H1 (cell line): ENCODE results near the gene CHI3L2. TPM values are rescaled to one million over a fixed set of nuclear protein-coding genes. Genes with fewer than 3 reads are reported as not detected.

ENCODE experiments used
- CTCF ChIA-PET: fragments of 300-600 bp; sonication (Branson Sonifier 250); formaldehyde crosslinking; loops from one replicate; lab custom pipeline; 2021; ENCODE audit not compliant: partially characterized antibody; lab: Charles Lee
- POLR2A ChIA-PET: fragments of 300-600 bp; sonication (Branson Sonifier 250); formaldehyde crosslinking; loops from one replicate; lab custom pipeline; 2021; ENCODE audit warnings: inconsistent platforms; ENCODE audit not compliant: partially characterized antibody; lab: Charles Lee
- DNase-seq, 2 experiments: peaks; one replicate each; pipeline versions ENCODE4 v3.0.0 to v3.0.0-alpha.2; 2010 to 2022; ENCODE audit warnings: low spot score in 2 of 2, low read depth in 1 of 2, mixed read lengths in 1 of 2
- FAIRE-seq: peaks from 2 replicates; lab custom pipeline; 2011; peaks lifted over from hg19 to GRCh38; lab: Jason Lieb, UNC
- H2AFZ ChIP-seq: 2 replicates; pipeline ENCODE4 v1.8.1; 2012; ENCODE audit warnings: low read length, inconsistent platforms
- H2AK5ac ChIP-seq: 2 replicates; pipeline ENCODE4 v1.6.1; 2013; ENCODE audit warnings: low read depth, low read length
- H2BK120ac ChIP-seq: replicated peaks from 2 replicates; pipeline ENCODE3; 2013; ENCODE audit warnings: low read depth, low read length, inconsistent platforms
- H2BK12ac ChIP-seq: 2 replicates; pipeline ENCODE4 v1.6.1; 2013; ENCODE audit warnings: low read depth, low read length
- H2BK15ac ChIP-seq: 2 replicates; pipeline ENCODE4 v1.6.1; 2013; ENCODE audit warnings: low read length
- H2BK20ac ChIP-seq: 2 replicates; pipeline ENCODE4 v1.6.1; 2013; ENCODE audit warnings: low read length
- H2BK5ac ChIP-seq: 2 replicates; pipeline ENCODE4 v1.6.1; 2013; ENCODE audit warnings: low read depth, low read length
- H3K14ac ChIP-seq: 2 replicates; pipeline ENCODE4 v1.6.1; 2013; ENCODE audit warnings: inconsistent platforms; ENCODE audit not compliant: insufficient read length
- H3K18ac ChIP-seq: 2 replicates; pipeline ENCODE4 v1.6.1; 2013; ENCODE audit warnings: low read length; ENCODE audit errors: extremely low read depth
- H3K23ac ChIP-seq: 2 replicates; pipeline ENCODE4 v1.6.1; 2013; ENCODE audit warnings: inconsistent platforms; ENCODE audit not compliant: insufficient read length
- H3K23me2 ChIP-seq: 2 replicates; pipeline ENCODE4 v1.6.1; 2013; ENCODE audit warnings: low read depth, low read length
- H3K27ac ChIP-seq: 2 replicates; pipeline ENCODE4 v1.6.1; 2011; ENCODE audit warnings: low read depth, low read length, inconsistent platforms
- H3K27me3 ChIP-seq, 4 experiments: replicated peaks in 1 of 4; 1 replicate in 1 of 4; 2 replicates in 3 of 4; pipeline versions ENCODE4 v1.6.1 to v1.8.1; 2011 to 2013; ENCODE audit warnings: low read length in 3 of 4, mild to moderate bottlenecking in 3 of 4, inconsistent platforms in 2 of 4, mixed read lengths in 2 of 4, moderate library complexity in 1 of 4; ENCODE audit not compliant: control insufficient read depth in 3 of 4, insufficient read depth in 3 of 4; ENCODE audit errors: extremely low read depth in 1 of 4
- H3K36me3 ChIP-seq, 4 experiments: 2 replicates each; pipeline versions ENCODE4 v1.6.1 to v1.8.1; 2011 to 2013; ENCODE audit warnings: mild to moderate bottlenecking in 4 of 4, low read length in 3 of 4, moderate library complexity in 2 of 4, control low read depth in 1 of 4, inconsistent platforms in 1 of 4; ENCODE audit not compliant: insufficient read depth in 4 of 4, control insufficient read depth in 2 of 4
- H3K4ac ChIP-seq: replicated peaks from 2 replicates; pipeline ENCODE3; 2013; ENCODE audit warnings: low read length, low read depth, mixed read lengths, inconsistent platforms; ENCODE audit not compliant: insufficient read length
- H3K4me1 ChIP-seq, 4 experiments: replicated peaks in 1 of 4; 1 replicate in 1 of 4; 2 replicates in 3 of 4; pipeline versions ENCODE4 v1.6.1 to v1.8.1; 2011 to 2013; ENCODE audit warnings: low read length in 3 of 4, inconsistent platforms in 2 of 4, mixed read lengths in 1 of 4; ENCODE audit not compliant: insufficient read depth in 4 of 4, control insufficient read depth in 3 of 4
- H3K4me2 ChIP-seq, 2 experiments: 2 replicates each; pipeline versions ENCODE4 v1.6.1 to v1.8.1; 2011 to 2013; ENCODE audit warnings: low read depth in 2 of 2, low read length in 2 of 2, control low read depth in 1 of 2, inconsistent platforms in 1 of 2, mild to moderate bottlenecking in 1 of 2; ENCODE audit not compliant: insufficient read depth in 1 of 2
- H3K4me3 ChIP-seq, 4 experiments: fragments of 200-600, 300-600 bp in 1 of 4; sonication (generic), shearing (Covaris generic), sonication (Bioruptor Twin) in 1 of 4; 2 replicates each; pipeline versions ENCODE4 v1.5.1 to v1.8.1; 2011 to 2016; ENCODE audit warnings: low read length in 4 of 4, low read depth in 3 of 4, control low read depth in 2 of 4, inconsistent platforms in 2 of 4, mild to moderate bottlenecking in 2 of 4, mixed read lengths in 1 of 4, moderate library complexity in 1 of 4; ENCODE audit not compliant: insufficient read depth in 2 of 4; ENCODE audit errors: extremely low read depth in 1 of 4
- H3K56ac ChIP-seq: replicated peaks from 2 replicates; pipeline ENCODE3; 2013; ENCODE audit warnings: low read depth, mild to moderate bottlenecking, mixed read lengths, low read length, inconsistent platforms; ENCODE audit not compliant: insufficient read length
- H3K79me1 ChIP-seq: 2 replicates; pipeline ENCODE4 v1.6.1; 2013; ENCODE audit warnings: low read depth, low read length, control low read depth
- H3K79me2 ChIP-seq, 2 experiments: 2 replicates each; pipeline versions ENCODE4 v1.6.1 to v1.8.1; 2012 to 2013; ENCODE audit warnings: low read length in 2 of 2, mild to moderate bottlenecking in 2 of 2, inconsistent platforms in 1 of 2; ENCODE audit not compliant: insufficient read depth in 2 of 2, control insufficient read depth in 1 of 2
- H3K9ac ChIP-seq, 4 experiments: replicated peaks in 1 of 4; 1 replicate in 1 of 4; 2 replicates in 3 of 4; pipeline versions ENCODE4 v1.6.1 to v1.8.1; 2011 to 2013; ENCODE audit warnings: low read depth in 3 of 4, low read length in 3 of 4, control low read depth in 2 of 4, mild to moderate bottlenecking in 2 of 4, moderate library complexity in 2 of 4, inconsistent platforms in 1 of 4; ENCODE audit errors: extremely low read depth in 1 of 4
- H3K9me3 ChIP-seq, 2 experiments: 2 replicates each; pipeline versions ENCODE4 v1.6.1 to v1.8.1; 2012 to 2013; ENCODE audit warnings: mild to moderate bottlenecking in 2 of 2, moderate library complexity in 2 of 2, control low read depth in 1 of 2, inconsistent platforms in 1 of 2, low read depth in 1 of 2, low read length in 1 of 2, mixed read lengths in 1 of 2; ENCODE audit not compliant: insufficient read depth in 2 of 2
- H4K20me1 ChIP-seq, 2 experiments: replicated peaks in 1 of 2; 2 replicates each; pipeline versions ENCODE3 to v1.8.1; 2011 to 2013; ENCODE audit warnings: inconsistent platforms in 2 of 2, low read length in 2 of 2, mild to moderate bottlenecking in 1 of 2; ENCODE audit not compliant: insufficient read depth in 2 of 2, control insufficient read depth in 1 of 2
- H4K5ac ChIP-seq: 2 replicates; pipeline ENCODE4 v1.6.1; 2013; ENCODE audit warnings: low read length, low read depth, mixed read lengths, inconsistent platforms; ENCODE audit not compliant: insufficient read length
- H4K8ac ChIP-seq: 2 replicates; pipeline ENCODE4 v1.8.0; 2013; ENCODE audit warnings: mild to moderate bottlenecking, moderate library complexity, low read length, inconsistent platforms; ENCODE audit not compliant: insufficient read depth; ENCODE audit errors: extremely low read depth
- H4K91ac ChIP-seq: replicated peaks from 2 replicates; pipeline ENCODE3; 2013; ENCODE audit warnings: low read length, mixed read lengths, inconsistent platforms; ENCODE audit not compliant: insufficient read length
- BACH1 ChIP-seq: IDR thresholded peaks from 2 replicates; pipeline ENCODE4 v1.6.1; 2012; ENCODE audit warnings: low read length, improper control_type of control experiment
- CBX5 ChIP-seq: fragments of 300-800, 300-1000 bp; sonication (generic); IDR thresholded peaks from 2 replicates; pipeline ENCODE4 v1.7.1; 2016; ENCODE audit warnings: antibody characterized with exemption, low read length, low read depth
- CHD1 ChIP-seq: IDR thresholded peaks from 2 replicates; pipeline ENCODE4 v1.6.1; 2012; ENCODE audit warnings: low read depth, low read length, improper control_type of control experiment
- FOSL1 ChIP-seq: IDR thresholded peaks from 2 replicates; pipeline ENCODE4 v1.6.1; 2011; ENCODE audit warnings: mild to moderate bottlenecking, low read depth, low read length, moderate library complexity; ENCODE audit not compliant: insufficient read depth
- JUND ChIP-seq: IDR thresholded peaks from 2 replicates; pipeline ENCODE4 v1.6.1; 2011; ENCODE audit warnings: mild to moderate bottlenecking, improper control_type of control experiment, low read length
- KDM4A ChIP-seq: IDR thresholded peaks from one replicate; pipeline ENCODE4 v1.7.1; 2012; ENCODE audit warnings: low read depth, mild to moderate bottlenecking, moderate library complexity, low read length, inconsistent platforms; ENCODE audit not compliant: severe bottlenecking
- NANOG ChIP-seq: IDR thresholded peaks from 2 replicates; pipeline ENCODE4 v1.6.1; 2011; ENCODE audit warnings: low read length, low read depth, mild to moderate bottlenecking, inconsistent platforms; ENCODE audit not compliant: insufficient read depth, poor library complexity, severe bottlenecking
- RBBP5 ChIP-seq: IDR thresholded peaks from 2 replicates; pipeline ENCODE4 v1.7.1; 2012; ENCODE audit warnings: low read depth, mild to moderate bottlenecking, inconsistent platforms, low read length, moderate library complexity, borderline replicate concordance
- SIN3A ChIP-seq, 2 experiments: IDR thresholded peaks in 1 of 2; conservative IDR thresholded peaks in 1 of 2; 2 replicates each; pipeline ENCODE4 v1.6.1; 2011 to 2012; ENCODE audit warnings: low read length in 2 of 2, improper control_type of control experiment in 1 of 2, low read depth in 1 of 2, mild to moderate bottlenecking in 1 of 2
- SP1 ChIP-seq: IDR thresholded peaks from 2 replicates; pipeline ENCODE4 v1.6.1; 2011; ENCODE audit warnings: low read depth, low read length
- SP2 ChIP-seq: IDR thresholded peaks from 2 replicates; pipeline ENCODE4 v1.6.1; 2012; ENCODE audit warnings: mild to moderate bottlenecking, low read length, inconsistent platforms
- ZNF274 ChIP-seq: IDR thresholded peaks from 2 replicates; pipeline ENCODE4 v1.7.0; 2012; ENCODE audit warnings: low read length, borderline replicate concordance; ENCODE audit errors: extremely low read depth
- WGBS, 2 experiments: shearing (Covaris generic) in 1 of 2; methylation state at CpG; one replicate each; pipeline versions ENCODE4 v1.1.6 to v1.1.7; 2013 to 2015; ENCODE audit warnings: low lambda C conversion rate in 2 of 2, mixed read lengths in 2 of 2, inconsistent platforms in 1 of 2, low coverage in 1 of 2, missing lambda C conversion rate in 1 of 2; ENCODE audit not compliant: insufficient replicate concordance in 2 of 2, insufficient coverage in 1 of 2, insufficient read length in 1 of 2; ENCODE audit errors: extremely low coverage in 1 of 2, missing lambda C conversion rate in 1 of 2; 5-methylcytosine and 5-hydroxymethylcytosine counted together
- polyA plus RNA-seq, 7 experiments: library from polyadenylated mRNA; depleted of rRNA in 3 of 7; stranded (reverse) in 5 of 7; unstranded in 2 of 7; fragments of >200 nt in 5 of 7; fragments of 200-250 nt in 2 of 7; gene quantifications; 1 replicate in 5 of 7; 2 replicates in 1 of 7; 4 replicates in 1 of 7; pipeline versions ENCODE4 v1.2.1 to v1.2.3, GENCODE V29; 2011 to 2013; ENCODE audit warnings: missing spikeins in 2 of 7, mixed read lengths in 2 of 7
- total RNA-seq: library from RNA; stranded (reverse); fragmentation: NEBNext Ultra II Directional; extraction: Animal tissue kit (Norgen Biotek cat#: 25700); gene quantifications from 2 replicates; pipeline ENCODE4 v1.2.1, GENCODE V29; 2021
- TF ChIP-seq, protein P1 (sequence below): IDR thresholded peaks from 2 replicates; pipeline ENCODE4 v1.6.1; 2012; ENCODE audit warnings: low read length, inconsistent platforms

Gene CHI3L2
- total and polyA plus RNA-seq, 2 of the 8 experiments (the other 6 are each of a cell fraction or from before 2014, with no cell fraction given), result not detected

DNA sequence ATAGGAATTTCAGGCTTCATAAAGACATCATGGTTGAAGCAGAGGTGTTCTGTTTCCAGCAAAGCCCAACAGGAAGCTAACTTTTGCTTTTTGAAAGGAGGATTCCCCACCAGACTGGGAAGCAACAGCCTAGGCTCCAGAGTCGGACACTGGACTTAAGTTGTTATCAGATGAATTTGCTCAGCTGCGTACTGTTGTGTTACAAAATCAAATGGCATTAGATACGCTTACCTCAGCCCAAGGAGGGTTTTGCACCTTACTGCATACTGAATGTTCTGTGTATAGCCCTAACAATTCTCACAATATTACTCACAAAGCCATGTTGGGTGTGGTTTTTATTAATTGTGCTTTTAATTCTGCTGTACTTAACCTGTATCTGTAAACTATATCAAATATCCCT lies 62.6 kb downstream of the CHI3L2 start:
- no peaks in the 10 kb centered on the region for H3K79me2 ChIP-seq
- no peaks in the 10 kb centered on the region for H3K9me3 ChIP-seq
- WGBS, 2 experiments, result 76% methylated on average over 3 of the region's 3 CpGs; no CpG with 5 or more reads in 1 of the 2 experiments
- no peak overlapping the region for H3K4ac ChIP-seq
- no peaks in the 10 kb centered on the region for H3K79me1 ChIP-seq
- no peak overlapping the region for H2AFZ ChIP-seq
- no peak overlapping the region for H2BK12ac ChIP-seq
- H3K27me3 ChIP-seq, result no peaks in the 10 kb centered on the region
- no peak overlapping the region for H2AK5ac ChIP-seq
- H3K4me1 ChIP-seq, result no peaks in the 10 kb centered on the region
- no peak overlapping the region for H3K56ac ChIP-seq
- no peaks in the 10 kb centered on the region for H3K23me2 ChIP-seq
- no peaks in the 10 kb centered on the region for H3K36me3 ChIP-seq
- no peak overlapping the region for H4K5ac ChIP-seq
- FAIRE-seq (no peak), DNase-seq (no peak)
- no peak overlapping the region for H3K23ac ChIP-seq
- H2BK20ac ChIP-seq, result no peak overlapping the region
- H3K18ac ChIP-seq, result no peak overlapping the region
- POLR2A ChIA-PET, result interaction anchor here (0.6 to 0.8 kb wide), 2 partner anchors 38 to 151 kb away, joined by 3 read pairs; no protein-coding TSS in a partner anchor
- no peak overlapping the region for H3K27ac ChIP-seq
- H2BK5ac ChIP-seq, result no peak overlapping the region
- CTCF ChIA-PET, result interaction anchor here (1.0 to 3.0 kb wide), 3 partner anchors 19 to 67 kb away, joined by 3 to 11 read pairs (median 3); no protein-coding TSS in a partner anchor
- H4K20me1 ChIP-seq, result no peaks in the 10 kb centered on the region
- no peak overlapping the region for H3K4me3 ChIP-seq
- no peak overlapping the region for H4K8ac ChIP-seq
- no peak overlapping the region for H3K4me2 ChIP-seq
- no peak overlapping the region for H3K14ac ChIP-seq
- H3K9ac ChIP-seq, result no peak overlapping the region
- no peak overlapping the region for H4K91ac ChIP-seq
- H2BK15ac ChIP-seq, result no peak overlapping the region
- no peak overlapping the region for H2BK120ac ChIP-seq
- TF ChIP-seq JUND, result no peak
- TF ChIP-seq SP1, result no peak
- TF ChIP-seq, protein P1, sequence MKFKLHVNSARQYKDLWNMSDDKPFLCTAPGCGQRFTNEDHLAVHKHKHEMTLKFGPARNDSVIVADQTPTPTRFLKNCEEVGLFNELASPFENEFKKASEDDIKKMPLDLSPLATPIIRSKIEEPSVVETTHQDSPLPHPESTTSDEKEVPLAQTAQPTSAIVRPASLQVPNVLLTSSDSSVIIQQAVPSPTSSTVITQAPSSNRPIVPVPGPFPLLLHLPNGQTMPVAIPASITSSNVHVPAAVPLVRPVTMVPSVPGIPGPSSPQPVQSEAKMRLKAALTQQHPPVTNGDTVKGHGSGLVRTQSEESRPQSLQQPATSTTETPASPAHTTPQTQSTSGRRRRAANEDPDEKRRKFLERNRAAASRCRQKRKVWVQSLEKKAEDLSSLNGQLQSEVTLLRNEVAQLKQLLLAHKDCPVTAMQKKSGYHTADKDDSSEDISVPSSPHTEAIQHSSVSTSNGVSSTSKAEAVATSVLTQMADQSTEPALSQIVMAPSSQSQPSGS, result no peak
- TF ChIP-seq CBX5, result no peak
- TF ChIP-seq BACH1, result no peak
- TF ChIP-seq RBBP5, result no peak
- TF ChIP-seq ZNF274, result no peak
- no peak for TF ChIP-seq SIN3A (conservative IDR thresholded peaks at IDR 0.05 in 1 of 2, IDR thresholded peaks at IDR 0.05 in 1 of 2; ENCODE audit: low read depth in 1 of 2, low read length in 2 of 2)
- TF ChIP-seq NANOG, result no peak
- TF ChIP-seq KDM4A, result no peak
- TF ChIP-seq FOSL1, result no peak
- TF ChIP-seq CHD1, result no peak
- no peak for TF ChIP-seq SP2
